IgD-negative memory B cell (primary cell): Measurements from ENCODE around the gene HYI. TPM values are rescaled to one million over a fixed set of nuclear protein-coding genes. Genes with fewer than 3 reads are reported as not detected.
"Not testable (repeated sequence)": the region's sequence is repeated elsewhere in the genome, so short reads cannot be mapped to it uniquely, and the experiment has no call there.

Experiments used
- H3K27ac Mint-ChIP-seq, 3 donors: one replicate each; pipeline ENCODE4 v1.8.0; 2020 to 2022; ENCODE audit warnings: mild to moderate bottlenecking in 3 of 3, mixed read lengths in 3 of 3, moderate library complexity in 1 of 3
- H3K27me3 Mint-ChIP-seq: one replicate; pipeline ENCODE4 v1.8.0; 2021; ENCODE audit warnings: mixed read lengths
- H3K36me3 Mint-ChIP-seq: one replicate; pipeline ENCODE4 v1.8.0; 2020; ENCODE audit warnings: mild to moderate bottlenecking, mixed read lengths
- H3K4me1 Mint-ChIP-seq, 3 donors: one replicate each; pipeline ENCODE4 v1.8.0; 2020 to 2022; ENCODE audit warnings: mixed read lengths in 3 of 3, mild to moderate bottlenecking in 1 of 3
- H3K4me3 Mint-ChIP-seq, 4 donors: one replicate each; pipeline ENCODE4 v1.8.0; 2020 to 2022; ENCODE audit warnings: mild to moderate bottlenecking in 4 of 4, mixed read lengths in 4 of 4, moderate library complexity in 3 of 4
- H3K9me3 Mint-ChIP-seq, 3 donors: one replicate each; pipeline ENCODE4 v1.8.0; 2020 to 2021; ENCODE audit warnings: mixed read lengths in 3 of 3, mild to moderate bottlenecking in 1 of 3
- polyA plus RNA-seq: library from polyadenylated mRNA; unstranded; fragments of 300-500 nt; fragmentation: Illumina TruSeq; gene quantifications from one replicate; pipeline ENCODE4 v1.2.3, GENCODE V29; 2021

The HYI gene
- polyA plus RNA-seq, 1 donor from 2014 or later, result 6.5 TPM

DNA sequence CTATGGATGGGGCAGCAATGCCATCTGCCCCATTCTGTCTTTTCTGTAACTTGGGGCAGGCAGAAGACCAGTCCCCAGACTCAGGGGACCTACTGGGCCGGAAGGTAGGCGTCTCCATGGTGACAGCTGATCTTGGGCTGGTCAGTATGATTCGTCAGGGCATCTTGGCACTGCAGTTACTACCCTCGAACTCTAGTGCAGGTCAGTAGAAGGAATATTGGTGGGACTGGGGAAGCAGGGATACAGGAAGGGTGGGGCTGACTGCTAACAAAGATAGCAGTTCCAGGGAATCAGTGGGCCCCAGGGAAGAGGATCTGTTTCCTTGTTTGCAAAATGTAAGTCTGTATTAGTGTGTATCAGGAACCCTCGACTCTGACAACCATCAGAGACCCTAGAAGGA lies 37.8 kb downstream of the HYI start:
- Mint-ChIP-seq H3K4me1 (no peaks in the 10 kb centered on the region), H3K4me3 (no peak overlapping the region), H3K27ac (no peak overlapping the region), H3K36me3 (peaks cover 5% of the 10 kb centered on the region), H3K9me3 (no peaks in the 10 kb centered on the region), H3K27me3 (no peaks in the 10 kb centered on the region)

- H3K36me3 Mint-ChIP-seq, result peaks cover 5% of the 10 kb centered on the region
These were observed 39.0 kb downstream of the HYI start for GRCh38 chr1:43414634-43415223.

DNA sequence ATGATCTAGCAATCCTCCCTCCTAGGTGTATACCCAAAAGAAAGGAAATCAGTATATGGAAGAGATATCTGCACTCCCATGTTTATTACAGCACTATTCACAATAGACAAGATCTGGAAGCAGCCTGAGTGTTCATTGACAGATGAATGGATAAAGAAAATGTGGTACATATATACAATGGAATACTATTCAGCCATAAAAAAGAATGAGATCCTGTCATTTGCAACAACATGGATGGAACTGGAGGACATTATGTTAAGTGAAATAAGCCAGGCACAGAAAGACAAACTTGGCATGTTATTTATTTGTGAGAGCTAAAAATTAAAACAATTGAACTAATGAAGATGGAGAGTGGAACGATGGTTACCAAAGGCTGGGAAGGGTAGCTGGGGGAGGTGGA lies 40.3 kb downstream of the HYI start:
- H3K36me3 Mint-ChIP-seq, H3K27me3 Mint-ChIP-seq, H3K9me3 Mint-ChIP-seq, H3K27ac Mint-ChIP-seq, H3K4me1 Mint-ChIP-seq, H3K4me3 Mint-ChIP-seq: not testable (repeated sequence)

More at GRCh38 chr1:43414634-43415223, 39.0 kb downstream of the HYI start:
- Mint-ChIP-seq H3K27ac (no peak overlapping the region), H3K9me3 (no peaks in the 10 kb centered on the region), H3K4me3 (no peak overlapping the region), H3K4me1 (no peaks in the 10 kb centered on the region), H3K27me3 (no peaks in the 10 kb centered on the region)

DNA sequence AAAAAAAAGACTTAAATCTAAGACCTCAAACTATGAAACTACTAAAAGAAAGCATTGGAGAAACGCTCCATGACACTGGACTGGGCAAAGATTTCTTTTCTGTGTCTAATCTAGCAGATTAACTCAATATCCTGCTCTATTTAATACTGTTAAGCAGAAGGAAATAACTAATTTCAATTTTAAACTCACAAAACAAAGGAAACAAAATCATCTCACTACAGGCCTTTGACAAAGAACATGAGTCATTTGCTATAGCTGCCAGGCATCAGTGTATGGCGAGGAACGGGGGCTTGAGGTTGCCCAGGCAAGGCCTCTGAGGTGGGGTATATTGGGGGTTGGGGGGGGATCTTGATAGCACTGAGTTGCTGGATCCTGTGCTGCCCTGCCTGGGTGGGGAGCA lies 43.2 kb downstream of the HYI start:
- H3K4me3 Mint-ChIP-seq, result no peak overlapping the region
- H3K36me3 Mint-ChIP-seq, result peaks cover 11% of the 10 kb centered on the region
- no peaks in the 10 kb centered on the region for H3K27me3 Mint-ChIP-seq
- no peaks in the 10 kb centered on the region for H3K4me1 Mint-ChIP-seq
- no peaks in the 10 kb centered on the region for H3K9me3 Mint-ChIP-seq
- no peak overlapping the region for H3K27ac Mint-ChIP-seq

DNA sequence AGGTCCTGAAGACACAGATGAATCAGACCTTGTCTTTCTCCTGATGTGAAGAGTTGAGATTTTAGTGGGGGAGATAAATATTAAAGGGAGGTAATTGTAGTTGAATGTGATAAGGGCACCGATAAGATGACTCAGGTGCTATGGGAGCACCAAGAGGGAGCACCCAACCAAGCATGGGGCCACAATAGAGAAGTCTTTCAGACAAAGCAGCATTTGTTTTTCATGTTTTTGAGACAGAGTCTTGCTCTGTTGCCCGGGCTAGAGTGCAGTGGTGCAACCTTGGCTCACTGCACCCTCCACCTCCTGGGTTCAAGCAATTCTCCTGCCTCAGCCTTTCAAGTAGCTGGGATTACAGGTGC lies 47.9 kb downstream of the HYI start:
- Mint-ChIP-seq H3K27me3 (no peaks in the 10 kb centered on the region), H3K36me3 (peaks cover 13% of the 10 kb centered on the region), H3K4me1 (peaks cover 2 to 7% (median 4%) of the 10 kb centered on the region in 3 donors), H3K9me3 (no peaks in the 10 kb centered on the region), H3K27ac (peak overlapping the region in 1 of 3 donors; percentile 39), H3K4me3 (no peak overlapping the region)

GRCh38 chr1:43405219-43405875 lies 48.4 kb downstream of the HYI start:
- Mint-ChIP-seq H3K4me3 (no peak overlapping the region), H3K36me3 (peaks cover 13% of the 10 kb centered on the region), H3K27me3 (no peaks in the 10 kb centered on the region), H3K4me1 (peaks cover 2 to 7% (median 4%) of the 10 kb centered on the region in 3 donors), H3K27ac (no peak overlapping the region), H3K9me3 (no peaks in the 10 kb centered on the region)

DNA sequence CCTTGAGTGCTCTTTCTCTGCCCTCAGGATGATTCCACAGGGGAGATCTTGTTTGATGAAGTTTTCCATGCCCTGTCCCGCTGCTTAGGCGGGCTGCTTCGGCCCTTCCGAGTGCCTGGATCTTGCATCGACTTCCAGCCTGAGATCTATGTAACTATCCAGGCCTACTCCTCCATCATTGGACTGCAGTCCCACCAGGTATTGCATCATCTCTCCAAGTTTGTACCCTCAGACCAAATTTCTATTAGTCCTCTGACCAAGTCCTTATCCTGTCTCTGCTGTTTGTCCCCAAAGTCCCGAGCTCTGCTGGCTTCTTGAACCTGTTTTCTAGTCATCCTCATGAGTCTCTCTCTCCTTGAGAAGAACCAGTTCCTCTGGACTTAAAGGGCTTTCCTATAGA lies 49.4 kb downstream of the HYI start:
- Mint-ChIP-seq H3K9me3 (no peaks in the 10 kb centered on the region), H3K27ac (no peak overlapping the region), H3K27me3 (no peaks in the 10 kb centered on the region), H3K36me3 (peaks cover 13% of the 10 kb centered on the region), H3K4me1 (peaks cover 2 to 7% (median 4%) of the 10 kb centered on the region in 3 donors), H3K4me3 (no peak overlapping the region)

DNA sequence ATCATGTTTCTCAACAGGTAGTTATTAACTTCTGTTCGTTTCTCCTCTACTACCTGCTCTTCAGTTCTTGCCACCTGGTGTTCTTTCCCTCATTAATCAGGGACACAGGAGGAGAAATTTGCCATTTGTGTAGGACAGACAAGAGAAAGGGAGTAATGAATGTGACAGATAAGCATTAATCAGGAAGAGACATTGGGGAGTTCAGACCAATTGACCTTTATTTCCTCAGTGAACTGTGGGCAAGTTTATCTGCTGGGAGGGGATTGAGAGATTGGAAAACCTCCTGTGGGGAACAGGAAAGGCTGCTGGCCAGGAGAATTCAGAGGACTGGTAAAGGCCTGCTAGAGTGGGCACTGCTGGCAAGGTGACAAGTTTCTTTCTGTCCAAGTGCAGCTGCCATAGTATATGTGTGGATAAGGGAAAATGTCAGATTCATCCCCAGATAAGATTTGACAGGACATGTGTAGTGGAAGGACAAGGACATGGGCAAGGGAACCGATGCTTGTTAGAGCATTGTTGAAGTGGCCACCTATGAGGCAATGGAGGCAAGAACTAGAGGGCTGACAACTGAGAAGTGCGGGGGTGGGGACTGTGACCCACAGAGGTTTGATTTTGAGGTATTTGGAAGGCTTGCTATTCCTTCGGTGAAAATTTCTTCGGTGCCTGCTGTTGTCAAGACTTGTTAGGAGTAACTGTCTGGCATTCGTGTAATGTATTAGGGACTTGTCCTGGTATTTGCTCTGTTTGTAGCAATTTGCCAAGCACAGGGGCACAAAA lies 51.5 kb downstream of the HYI start:
- Mint-ChIP-seq H3K4me1 (peaks cover 4 to 9% (median 5%) of the 10 kb centered on the region in 3 donors), H3K9me3 (no peaks in the 10 kb centered on the region), H3K4me3 (no peak overlapping the region), H3K27ac (no peak overlapping the region), H3K27me3 (no peaks in the 10 kb centered on the region), H3K36me3 (peaks cover 12% of the 10 kb centered on the region)

Other genes with a start within 250 kb of the HYI start
- not detected for gene TMEM125, start 183.9 kb downstream of the HYI start, polyA plus RNA-seq
- gene C1orf210, start 168.3 kb downstream of the HYI start, polyA plus RNA-seq, result not detected
- gene TIE1, start 152.9 kb downstream of the HYI start, polyA plus RNA-seq, result not detected
- gene MPL, start 116.1 kb downstream of the HYI start, polyA plus RNA-seq, result not detected
- gene CDC20, start 95.0 kb downstream of the HYI start, polyA plus RNA-seq, result 0.58 TPM
- gene ELOVL1, start 85.9 kb downstream of the HYI start, polyA plus RNA-seq, result 69.6 TPM
- 45.4 TPM for gene MED8, start 64.1 kb downstream of the HYI start, polyA plus RNA-seq
- gene SZT2, start 64.0 kb downstream of the HYI start, polyA plus RNA-seq, result 8.0 TPM
- gene PTPRF, start 77.0 kb upstream of the HYI start, polyA plus RNA-seq, result not detected
- gene KDM4A, start 196.2 kb upstream of the HYI start, polyA plus RNA-seq, result 9.8 TPM